ENCODE measurements around the gene ZNF772. TPM values are rescaled to one million over a fixed set of nuclear protein-coding genes. Genes with fewer than 3 reads are reported as not detected.

The ZNF772 gene
- polyA plus RNA-seq, 1 donor from 2014 or later: 1.1 TPM

DNA sequence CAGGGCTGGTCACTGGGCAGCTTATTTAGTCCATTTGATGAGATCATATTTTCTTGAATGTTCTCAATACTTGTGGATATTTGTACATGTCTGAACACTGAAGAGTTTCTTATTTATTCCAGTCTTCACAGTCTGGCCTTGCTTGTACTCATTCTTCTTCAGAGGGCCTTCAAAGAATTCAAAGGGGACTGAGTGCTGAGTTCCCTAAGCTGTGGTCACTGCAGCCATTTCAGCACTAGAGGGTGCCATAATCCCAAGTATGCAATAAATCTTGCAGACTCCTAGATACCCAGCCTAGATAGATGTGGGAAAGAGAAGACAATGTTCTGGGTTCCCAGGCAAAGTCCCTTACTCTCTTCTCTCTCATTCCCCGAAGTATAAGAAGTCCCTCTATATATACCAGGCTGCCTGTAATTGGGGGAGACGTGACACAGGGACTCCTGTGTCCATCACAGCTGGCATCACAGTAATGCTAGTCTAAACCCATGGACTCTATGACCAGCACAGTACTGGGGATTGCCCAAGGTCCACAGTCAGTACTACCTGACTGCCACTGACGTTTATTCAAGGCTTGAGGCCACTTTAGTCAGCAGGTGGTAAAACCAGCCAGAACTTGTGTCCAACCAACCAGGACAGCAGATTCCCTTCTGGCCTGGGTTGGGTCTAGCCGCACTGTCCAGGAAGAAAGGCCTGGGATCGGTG, 11.5 kb downstream of the ZNF772 start:
- H3K27me3 Mint-ChIP-seq: no peaks in the 10 kb centered on the region
- H3K4me1 Mint-ChIP-seq: no peaks in the 10 kb centered on the region
- H3K4me3 Mint-ChIP-seq: no peak overlapping the region
- no peak overlapping the region for H3K27ac Mint-ChIP-seq
- H3K36me3 Mint-ChIP-seq: peaks cover 12% of the 10 kb centered on the region
- peaks cover 11 to 58% (median 35%) of the 10 kb centered on the region in 3 donors for H3K9me3 Mint-ChIP-seq

DNA sequence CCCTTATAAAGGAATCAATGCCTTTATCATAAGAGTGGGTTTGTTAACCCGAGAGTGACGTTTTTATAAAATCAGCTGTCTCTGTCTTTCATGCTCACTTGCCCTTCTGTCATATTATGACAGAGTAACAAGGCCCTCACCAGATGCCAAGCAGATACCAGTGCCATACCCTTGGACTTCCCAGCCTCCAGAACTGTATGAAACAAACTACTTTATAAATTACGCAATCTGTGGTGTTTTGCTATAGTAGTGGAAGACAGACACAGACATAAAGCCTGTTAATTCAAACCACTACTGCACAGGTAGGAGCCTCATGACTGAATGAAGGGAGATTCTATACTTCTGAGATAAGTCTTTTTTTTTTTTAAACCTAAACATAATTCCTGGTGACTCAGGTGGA, 25.1 kb downstream of the ZNF772 start:
- Mint-ChIP-seq H3K4me1 (no peaks in the 10 kb centered on the region), H3K36me3 (peaks cover 22% of the 10 kb centered on the region), H3K4me3 (no peak overlapping the region), H3K9me3 (peaks cover 3 to 18% (median 4%) of the 10 kb centered on the region in 3 donors), H3K27ac (no peak overlapping the region), H3K27me3 (no peaks in the 10 kb centered on the region)

DNA sequence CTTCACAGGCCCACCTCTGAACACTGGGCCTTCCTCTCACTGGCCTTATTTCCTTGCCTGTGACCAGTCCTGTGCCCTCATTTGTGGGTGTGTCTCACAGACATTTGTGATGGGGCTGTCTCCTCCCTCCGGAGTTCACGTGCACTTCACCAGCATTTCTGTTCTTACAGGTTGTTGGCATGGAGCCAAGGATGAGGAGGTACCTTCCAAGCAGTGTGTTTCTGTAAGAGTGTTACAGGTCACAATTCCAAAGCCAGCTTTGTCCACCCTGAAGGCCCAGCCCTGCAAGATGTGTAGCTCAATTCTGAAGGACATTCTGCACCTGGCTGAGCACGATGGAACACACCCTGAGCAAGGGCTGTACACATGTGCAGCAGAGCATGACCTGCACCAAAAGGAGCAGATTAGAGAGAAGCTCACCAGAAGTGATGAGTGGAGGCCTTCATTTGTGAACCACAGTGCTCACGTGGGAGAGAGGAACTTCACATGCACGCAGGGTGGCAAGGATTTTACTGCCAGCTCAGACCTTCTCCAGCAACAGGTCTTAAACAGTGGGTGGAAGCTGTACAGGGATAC, 34.2 kb downstream of the ZNF772 start:
- H3K4me3 Mint-ChIP-seq: peak overlapping the region in 2 of 4 donors; percentile 60 to 63
- no peaks in the 10 kb centered on the region for H3K27me3 Mint-ChIP-seq
- H3K9me3 Mint-ChIP-seq: peaks cover 13 to 21% (median 19%) of the 10 kb centered on the region in 3 donors
- H3K36me3 Mint-ChIP-seq: peaks cover 36% of the 10 kb centered on the region
- peaks cover 6 to 24% (median 10%) of the 10 kb centered on the region in 3 donors for H3K4me1 Mint-ChIP-seq
- peak overlapping the region in 1 of 3 donors; percentile 86 for H3K27ac Mint-ChIP-seq

DNA sequence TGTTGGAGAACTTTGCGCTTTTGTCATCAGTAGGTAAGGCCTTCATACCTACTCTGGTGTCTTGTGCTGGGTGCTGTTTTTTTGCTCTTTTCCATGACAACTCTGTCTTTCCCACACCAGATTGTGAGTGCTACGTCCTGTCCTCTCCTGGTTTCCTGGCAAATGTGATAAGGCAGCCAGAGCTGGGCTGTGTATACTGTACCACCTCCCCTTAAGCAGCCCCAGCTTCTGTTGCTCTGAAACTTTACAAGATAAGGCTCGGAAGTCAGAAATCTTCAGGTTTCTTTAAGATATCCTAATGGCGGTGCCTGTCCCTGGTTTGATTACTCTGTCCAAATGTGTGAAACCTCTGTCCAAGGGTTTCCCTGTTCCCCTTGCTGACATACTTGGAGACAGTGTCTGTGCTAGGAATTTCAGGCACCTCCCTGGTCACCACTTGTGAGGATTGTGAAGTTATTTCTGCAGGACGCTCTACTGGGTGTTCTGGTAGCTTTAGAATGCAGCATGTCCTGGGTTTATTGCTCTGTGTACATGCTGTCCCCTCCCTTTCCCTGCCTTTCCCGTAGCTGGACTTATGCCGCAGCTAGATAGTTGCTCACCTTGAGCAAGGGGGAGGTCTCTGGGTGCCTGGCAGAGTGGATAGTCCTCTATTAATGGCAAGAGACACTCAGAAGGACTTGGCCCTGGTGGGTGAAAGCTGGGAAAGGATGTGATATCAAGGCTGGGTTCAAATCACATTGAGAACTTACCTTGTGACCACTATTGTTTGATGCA, 35.2 kb downstream of the ZNF772 start:
- Mint-ChIP-seq H3K36me3 (peaks cover 36% of the 10 kb centered on the region), H3K27ac (no peak overlapping the region), H3K27me3 (no peaks in the 10 kb centered on the region), H3K4me3 (no peak overlapping the region), H3K4me1 (peaks cover 6 to 24% (median 10%) of the 10 kb centered on the region in 3 donors), H3K9me3 (peaks cover 13 to 21% (median 19%) of the 10 kb centered on the region in 3 donors)

DNA sequence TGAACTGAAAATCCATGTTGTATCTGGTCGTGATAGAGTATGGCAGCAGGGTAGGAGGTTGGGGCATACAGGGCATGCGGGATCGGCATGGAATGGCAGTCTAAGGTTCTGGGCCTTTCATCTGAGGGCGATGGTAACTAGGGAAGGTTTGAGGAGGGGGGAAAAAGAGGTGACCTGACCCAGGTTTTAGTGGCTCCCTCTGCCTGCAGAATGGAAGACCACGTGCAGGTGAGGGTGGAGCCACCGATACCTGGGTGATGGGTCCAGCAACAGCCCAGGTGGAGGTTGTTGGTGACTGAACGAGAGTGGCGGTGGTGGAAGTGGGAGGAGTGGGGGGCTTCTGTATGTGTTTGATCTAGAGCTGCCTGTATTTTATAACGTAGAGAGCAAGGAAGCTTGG, 38.4 kb downstream of the ZNF772 start:
- Mint-ChIP-seq H3K4me3 (peak overlapping the region in 1 of 4 donors; percentile 63), H3K27me3 (no peaks in the 10 kb centered on the region), H3K4me1 (peaks cover 22 to 43% (median 26%) of the 10 kb centered on the region in 3 donors), H3K9me3 (peaks cover 10 to 13% (median 12%) of the 10 kb centered on the region in 3 donors), H3K27ac (no peak overlapping the region), H3K36me3 (peaks cover 29% of the 10 kb centered on the region)

DNA sequence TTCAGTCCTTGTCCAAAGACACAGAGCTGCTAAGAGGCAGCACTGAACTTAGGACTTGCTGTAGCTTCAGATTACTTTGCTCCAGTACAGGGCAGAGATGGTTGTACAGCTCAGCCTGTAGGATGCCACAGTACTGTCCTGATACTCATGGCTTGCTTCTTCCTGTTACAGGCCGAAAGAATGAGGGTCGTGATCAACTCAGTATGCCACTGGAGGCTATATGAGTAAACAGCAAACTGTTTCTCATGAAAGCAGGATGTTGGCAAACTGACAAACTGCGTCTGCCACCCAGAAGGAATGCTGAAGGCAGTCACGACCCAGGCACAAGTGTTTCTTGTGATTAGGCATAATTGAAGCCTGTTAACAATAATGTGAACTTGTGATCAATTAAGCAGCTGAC, 39.4 kb downstream of the ZNF772 start:
- peaks cover 29% of the 10 kb centered on the region for H3K36me3 Mint-ChIP-seq
- peaks cover 9 to 13% (median 11%) of the 10 kb centered on the region in 3 donors for H3K9me3 Mint-ChIP-seq
- H3K27me3 Mint-ChIP-seq: no peaks in the 10 kb centered on the region
- no peak overlapping the region for H3K27ac Mint-ChIP-seq
- H3K4me3 Mint-ChIP-seq: peak overlapping the region in 1 of 4 donors; percentile 63
- H3K4me1 Mint-ChIP-seq: peaks cover 22 to 36% (median 26%) of the 10 kb centered on the region in 3 donors

DNA sequence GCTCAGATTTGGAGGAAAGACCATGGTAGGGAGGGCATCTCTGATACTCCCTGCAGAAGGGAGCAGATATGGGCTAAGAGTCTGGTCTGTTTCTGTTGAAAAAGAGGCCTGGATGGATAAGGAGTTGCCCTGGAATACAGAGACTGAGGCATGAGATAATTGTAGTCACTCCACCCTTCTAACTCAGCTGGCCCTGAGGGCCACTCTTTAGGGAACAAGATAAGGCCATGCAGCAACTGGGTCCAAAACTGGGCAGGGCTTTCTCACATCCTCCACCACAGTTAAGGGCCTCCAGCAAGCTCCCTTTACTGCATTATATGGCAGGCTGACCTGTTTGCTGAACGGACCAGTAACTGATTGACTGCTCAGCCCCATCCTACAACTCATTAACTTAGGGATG, 40.9 kb downstream of the ZNF772 start:
- no peaks in the 10 kb centered on the region for H3K27me3 Mint-ChIP-seq
- peaks cover 6 to 10% (median 6%) of the 10 kb centered on the region in 3 donors for H3K9me3 Mint-ChIP-seq
- no peak overlapping the region for H3K27ac Mint-ChIP-seq
- peak overlapping the region; percentile 87 to 100 (median 98) for H3K4me3 Mint-ChIP-seq
- peaks cover 22 to 33% (median 25%) of the 10 kb centered on the region in 3 donors for H3K4me1 Mint-ChIP-seq
- peaks cover 25% of the 10 kb centered on the region for H3K36me3 Mint-ChIP-seq

DNA sequence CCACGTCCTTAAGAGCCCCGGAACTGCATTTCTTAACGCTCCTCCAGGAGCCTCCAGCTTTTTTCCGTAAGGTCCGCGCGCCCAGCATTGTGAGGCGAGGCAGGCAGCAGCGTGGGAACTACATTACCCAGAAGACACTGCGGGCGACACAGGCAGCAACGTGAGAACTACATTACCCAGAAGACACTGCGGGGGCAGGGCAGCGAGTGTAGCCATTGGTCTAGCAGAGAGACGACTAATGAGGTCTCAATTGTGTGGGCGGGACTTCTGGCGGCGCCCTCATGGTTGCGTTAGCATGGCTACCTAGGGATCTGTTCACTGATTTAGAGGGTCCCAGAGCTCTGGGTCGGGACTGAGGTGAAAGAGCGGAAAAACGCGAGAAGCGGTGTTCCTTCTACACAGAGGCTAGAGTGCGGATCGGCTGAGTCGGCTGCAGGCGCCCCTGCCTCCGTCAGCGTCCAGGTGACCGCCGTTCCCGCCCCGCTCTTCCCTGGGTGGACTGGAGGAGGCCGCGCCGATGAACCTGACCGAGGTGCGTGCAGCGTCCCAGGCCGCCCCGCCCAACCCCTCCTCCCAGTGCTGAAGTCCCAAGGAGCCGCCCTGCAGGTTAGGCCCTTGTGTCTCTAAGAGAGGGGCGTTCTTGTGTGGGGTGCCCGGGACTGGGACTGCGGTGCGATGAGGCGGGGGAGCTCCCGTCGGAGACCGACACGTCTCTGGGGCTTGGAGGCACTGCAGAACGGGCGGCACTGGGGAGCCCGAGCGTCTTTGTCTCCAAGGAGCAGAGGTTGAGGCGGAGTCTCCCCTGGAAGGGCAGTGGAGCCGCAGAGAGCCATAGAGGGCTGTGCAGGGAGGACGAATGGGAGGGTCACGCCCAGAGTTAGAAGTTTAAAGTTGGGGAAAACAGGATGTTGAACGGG, 42.0 kb downstream of the ZNF772 start, which contains the start of gene ZNF749:
ZNF749 (plus strand) TSS at position 264 of the 917 bp plus-strand sequence; CDS start at position 518, 254 bp downstream.
- Mint-ChIP-seq H3K9me3 (peaks cover 4% of the 10 kb centered on the region in 3 donors), H3K27ac (peak within 1 kb of the TSS; percentile 58 to 95 (median 95)), H3K36me3 (peaks cover 22% of the 10 kb centered on the region), H3K4me3 (peak within 1 kb of the TSS; percentile 87 to 100 (median 98)), H3K27me3 (no peaks in the 10 kb centered on the region), H3K4me1 (peaks cover 19 to 26% (median 22%) of the 10 kb centered on the region in 3 donors)

DNA sequence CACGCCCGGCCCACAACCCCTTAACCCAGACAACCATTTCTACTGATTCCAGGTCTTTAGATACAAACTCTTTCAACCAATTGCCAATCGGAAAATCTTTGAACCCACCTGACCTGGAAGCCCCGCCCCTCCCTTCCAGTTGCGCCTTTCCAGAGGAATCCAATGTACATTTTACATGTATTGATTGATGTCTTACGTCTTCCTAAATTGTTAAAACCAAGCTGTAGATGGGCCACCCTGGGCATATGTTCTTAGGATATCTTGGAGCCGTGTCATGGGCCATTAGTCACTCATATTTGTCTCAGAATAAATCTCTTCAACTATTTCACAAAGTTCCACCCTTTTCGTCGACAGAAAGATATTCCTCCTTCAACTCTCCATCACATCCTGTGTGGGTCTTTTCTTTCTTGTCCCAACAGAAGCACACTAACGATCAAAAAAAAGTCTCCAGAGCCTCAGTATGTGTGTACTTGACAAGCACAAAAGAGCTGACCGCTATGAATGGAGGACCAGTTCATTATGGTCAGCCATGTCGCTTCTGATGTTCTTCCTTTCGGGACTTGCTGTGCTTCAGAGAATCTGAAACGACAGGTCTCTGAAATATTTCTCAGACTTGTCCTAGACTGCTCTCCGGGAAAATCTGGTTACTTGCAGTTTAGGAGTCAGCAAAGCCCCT, 42.8 kb downstream of the ZNF772 start:
- peaks cover 16% of the 10 kb centered on the region for H3K36me3 Mint-ChIP-seq

DNA sequence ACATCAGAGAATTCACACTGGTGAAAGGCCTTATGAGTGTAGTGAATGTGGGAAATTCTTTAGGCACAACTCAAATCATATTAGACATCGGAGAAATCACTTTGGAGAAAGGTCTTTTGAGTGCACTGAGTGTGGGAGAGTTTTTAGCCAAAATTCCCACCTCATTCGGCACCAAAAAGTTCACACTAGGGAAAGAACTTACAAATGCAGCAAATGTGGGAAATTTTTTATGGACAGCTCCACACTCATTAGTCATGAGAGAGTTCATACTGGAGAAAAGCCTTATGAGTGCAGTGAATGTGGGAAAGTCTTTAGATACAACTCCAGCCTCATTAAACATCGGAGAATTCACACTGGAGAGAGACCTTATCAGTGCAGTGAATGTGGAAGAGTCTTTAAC, 56.3 kb downstream of the ZNF772 start:
- no peak overlapping the region for H3K4me3 Mint-ChIP-seq
- peaks cover 38% of the 10 kb centered on the region for H3K36me3 Mint-ChIP-seq
- peaks cover under 1 to 4% (median 2%) of the 10 kb centered on the region in 3 donors for H3K4me1 Mint-ChIP-seq
- H3K9me3 Mint-ChIP-seq: peaks cover 15 to 27% (median 18%) of the 10 kb centered on the region in 3 donors
- H3K27ac Mint-ChIP-seq: no peak overlapping the region
- no peaks in the 10 kb centered on the region for H3K27me3 Mint-ChIP-seq

More for the DNA sequence above, 42.8 kb downstream of the ZNF772 start:
- Mint-ChIP-seq H3K4me3 (peak overlapping the region; percentile 87 to 100 (median 98)), H3K27me3 (no peaks in the 10 kb centered on the region), H3K9me3 (peaks cover 0 to 4% (median 2%) of the 10 kb centered on the region in 3 donors), H3K4me1 (peaks cover 19 to 22% (median 20%) of the 10 kb centered on the region in 3 donors), H3K27ac (peak overlapping the region; percentile 58 to 95 (median 95))

DNA sequence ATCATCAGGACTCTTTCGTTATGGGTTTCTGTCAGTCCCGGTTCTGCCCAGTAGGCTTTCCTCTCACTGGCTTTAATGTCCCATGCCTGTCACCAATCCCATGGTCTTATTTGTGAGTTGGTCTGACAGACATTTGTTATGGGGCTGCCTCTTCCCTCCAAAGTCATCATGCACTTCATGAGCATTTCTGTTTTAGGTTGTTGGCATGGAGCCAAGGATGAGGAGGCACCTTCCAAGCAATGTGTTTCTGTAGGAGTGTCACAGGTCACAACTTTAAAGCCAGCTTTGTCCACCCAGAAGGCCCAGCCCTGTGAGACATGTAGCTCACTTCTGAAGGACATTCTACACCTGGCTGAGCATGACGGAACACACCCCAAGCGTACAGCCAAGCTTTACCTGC, 57.9 kb downstream of the ZNF772 start:
- peaks cover 15 to 28% (median 26%) of the 10 kb centered on the region in 3 donors for H3K9me3 Mint-ChIP-seq
- H3K27me3 Mint-ChIP-seq: no peaks in the 10 kb centered on the region
- H3K4me1 Mint-ChIP-seq: peaks cover 3 to 13% (median 6%) of the 10 kb centered on the region in 3 donors
- H3K4me3 Mint-ChIP-seq: no peak overlapping the region
- peaks cover 50% of the 10 kb centered on the region for H3K36me3 Mint-ChIP-seq
- H3K27ac Mint-ChIP-seq: no peak overlapping the region

Measured in IgD-negative memory B cell (primary cell).